ENCODE data around the gene TTYH2. TPM values are rescaled to one million over a fixed set of nuclear protein-coding genes. Genes with fewer than 3 reads are reported as not detected.

TTYH2 gene, protein sequence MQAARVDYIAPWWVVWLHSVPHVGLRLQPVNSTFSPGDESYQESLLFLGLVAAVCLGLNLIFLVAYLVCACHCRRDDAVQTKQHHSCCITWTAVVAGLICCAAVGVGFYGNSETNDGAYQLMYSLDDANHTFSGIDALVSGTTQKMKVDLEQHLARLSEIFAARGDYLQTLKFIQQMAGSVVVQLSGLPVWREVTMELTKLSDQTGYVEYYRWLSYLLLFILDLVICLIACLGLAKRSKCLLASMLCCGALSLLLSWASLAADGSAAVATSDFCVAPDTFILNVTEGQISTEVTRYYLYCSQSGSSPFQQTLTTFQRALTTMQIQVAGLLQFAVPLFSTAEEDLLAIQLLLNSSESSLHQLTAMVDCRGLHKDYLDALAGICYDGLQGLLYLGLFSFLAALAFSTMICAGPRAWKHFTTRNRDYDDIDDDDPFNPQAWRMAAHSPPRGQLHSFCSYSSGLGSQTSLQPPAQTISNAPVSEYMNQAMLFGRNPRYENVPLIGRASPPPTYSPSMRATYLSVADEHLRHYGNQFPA
- total RNA-seq (10 to 100 TPM; 17.1 to 17.4 TPM), polyA plus RNA-seq (6.0 TPM)

DNA sequence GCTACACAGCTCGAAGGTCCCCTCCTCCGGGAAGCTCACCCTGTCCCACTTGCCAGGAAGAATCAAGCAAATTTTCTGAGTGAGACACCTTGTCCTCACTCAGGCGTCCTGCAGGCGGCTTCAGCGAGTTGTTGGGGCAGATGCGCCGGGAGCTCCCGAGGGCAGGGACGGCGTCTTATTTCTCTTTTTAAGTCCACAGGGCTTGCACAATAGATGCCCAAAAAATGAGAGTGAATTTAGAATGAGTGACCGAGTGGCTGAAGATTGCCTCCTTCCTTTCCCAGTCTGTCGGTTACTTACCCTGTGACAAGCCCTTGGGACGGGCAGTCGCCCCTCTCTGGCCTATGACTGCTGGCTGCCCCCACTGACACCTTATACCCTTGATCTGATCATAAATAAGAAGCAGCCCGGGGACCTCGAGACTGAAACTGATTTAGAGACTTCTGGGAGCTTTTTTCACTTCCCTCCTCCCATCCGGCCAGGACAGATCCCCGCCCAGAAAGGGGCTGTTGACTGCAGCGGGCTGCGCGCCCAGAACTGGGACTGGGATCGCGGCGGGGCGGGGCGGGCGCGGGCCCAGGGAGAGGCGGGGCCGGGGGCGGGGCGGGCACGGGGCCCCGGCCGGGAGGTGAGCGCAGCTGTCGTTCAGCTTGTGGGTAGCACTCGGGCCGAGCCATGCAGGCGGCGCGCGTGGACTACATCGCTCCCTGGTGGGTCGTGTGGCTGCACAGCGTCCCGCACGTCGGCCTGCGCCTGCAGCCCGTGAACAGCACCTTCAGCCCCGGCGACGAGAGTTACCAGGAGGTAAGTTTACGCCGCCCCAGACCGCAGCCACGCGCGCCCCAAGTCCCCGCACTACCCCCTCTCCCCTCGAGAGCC lies at the start of gene TTYH2:
Gene TTYH2, plus strand, starts transcription at position 659 of the 879 bp plus-strand sequence. Its CDS starts 17 bp downstream, at position 676.
- DNase-seq = peak; percentile 59 to 79 (median 72)
- peaks cover 0 to 3% of the 10 kb centered on the region in 2 donors for H3K27me3 Mint-ChIP-seq
- H3K36me3 Mint-ChIP-seq = peaks cover 0 to 40% (median 9%) of the 10 kb centered on the region in 3 donors
- no peaks in the 10 kb centered on the region for H3K9me3 Mint-ChIP-seq
- peak within 1 kb of the TSS; percentile 87 to 95 (median 90) for H3K4me3 Mint-ChIP-seq
- Histone ChIP-seq H3K4me1 (ENCODE audit: insufficient read depth, low read length) (peaks cover 33% of the 10 kb centered on the region), H3K36me3 (ENCODE audit: insufficient read depth, low read length) (peaks cover 18% of the 10 kb centered on the region), H3K27ac (ENCODE audit: low read depth, low read length) (peak within 1 kb of the TSS; percentile 39), H3K4me3 (ENCODE audit: low read length) (peak within 1 kb of the TSS; percentile 68), H3K9me3 (ENCODE audit: low read length) (no peaks in the 10 kb centered on the region), H3K27me3 (ENCODE audit: insufficient read depth, low read length, poor library complexity, severe bottlenecking) (no peaks in the 10 kb centered on the region)
- peaks cover 48 to 78% (median 51%) of the 10 kb centered on the region in 3 donors for H3K4me1 Mint-ChIP-seq
- POLR2A ChIA-PET = interaction anchor here (0.5 to 3.0 kb wide), 6 partner anchors 9 to 169 kb away, joined by 3 to 9 read pairs (median 6); no protein-coding TSS in a partner anchor
- H3K27ac Mint-ChIP-seq = peak within 1 kb of the TSS; percentile 72 to 100 (median 86)
- CTCF ChIA-PET = interaction anchor here (0.7 to 3.3 kb wide), 13 partner anchors 9 to 148 kb away, joined by 3 to 16 read pairs (median 4); partner anchors contain the start of gene RPL38

DNA sequence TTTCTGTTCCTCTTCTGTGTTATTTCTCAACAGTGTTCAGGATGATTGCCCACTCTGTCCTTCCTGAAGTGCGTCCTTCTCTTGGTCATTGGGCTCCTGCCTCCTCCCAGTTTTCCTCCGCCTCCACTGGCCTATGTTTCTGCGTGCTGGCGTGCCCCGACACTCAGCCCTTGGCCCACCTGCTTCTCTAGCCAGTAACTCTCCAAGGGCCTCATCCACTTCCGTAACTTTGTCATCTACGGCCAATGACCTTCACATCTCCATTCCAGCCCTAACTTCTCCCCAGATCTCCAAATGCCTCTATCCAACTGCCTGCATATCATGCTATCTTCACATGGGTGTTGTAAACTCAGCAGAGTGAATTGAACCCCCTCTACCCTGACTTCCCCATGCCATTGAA lies 49.5 kb upstream of the TTYH2 start:
- DNase-seq = peak in 1 of 5 donors; percentile 1
- ChIA-PET CTCF (no interaction called here), POLR2A (no interaction called here)
- H3K36me3 Mint-ChIP-seq = no peaks in the 10 kb centered on the region
- Histone ChIP-seq H3K27me3 (ENCODE audit: insufficient read depth, low read length, poor library complexity, severe bottlenecking) (no peaks in the 10 kb centered on the region), H3K4me1 (ENCODE audit: insufficient read depth, low read length) (no peaks in the 10 kb centered on the region), H3K36me3 (ENCODE audit: insufficient read depth, low read length) (no peaks in the 10 kb centered on the region), H3K4me3 (ENCODE audit: low read length) (no peak overlapping the region), H3K9me3 (ENCODE audit: low read length) (no peaks in the 10 kb centered on the region), H3K27ac (ENCODE audit: low read depth, low read length) (no peak overlapping the region)
- H3K27me3 Mint-ChIP-seq = peaks cover 13 to 54% of the 10 kb centered on the region in 2 donors
- H3K4me1 Mint-ChIP-seq = no peaks in the 10 kb centered on the region
- no peak overlapping the region for H3K27ac Mint-ChIP-seq
- no peak overlapping the region for H3K4me3 Mint-ChIP-seq
- H3K9me3 Mint-ChIP-seq = peaks cover 0 to 1% (median 0%) of the 10 kb centered on the region in 5 donors

DNA sequence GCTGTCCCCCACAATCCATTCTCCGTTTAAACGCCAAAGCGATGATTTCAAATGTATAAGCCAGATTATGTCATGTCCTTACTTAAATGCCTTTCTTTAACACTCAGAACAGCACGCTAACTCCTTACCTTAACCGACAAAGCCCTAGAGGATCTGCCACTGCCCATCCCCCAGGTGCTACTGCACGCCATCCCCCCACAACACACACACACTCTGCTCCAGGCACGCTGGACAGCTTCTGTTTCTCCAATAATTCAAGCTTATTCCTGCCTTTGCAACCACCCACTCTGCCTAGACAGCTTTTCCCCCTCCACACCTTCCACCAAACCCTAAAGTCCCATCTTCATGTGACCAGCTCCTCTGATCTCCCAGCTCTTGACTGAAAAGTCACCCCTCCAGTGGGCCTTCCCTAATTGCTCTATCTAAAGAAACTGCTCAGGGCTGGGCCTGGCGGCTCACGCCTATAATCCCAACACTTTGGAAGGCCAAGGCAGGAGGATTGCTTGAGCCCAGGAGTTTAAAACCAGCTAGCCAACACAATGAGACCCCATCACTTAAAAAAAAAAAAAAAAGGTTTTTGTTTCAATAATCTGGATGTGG lies 48.8 kb upstream of the TTYH2 start:
- H3K36me3 ChIP-seq (ENCODE audit: insufficient read depth, low read length) = no peaks in the 10 kb centered on the region
- no peak overlapping the region for H3K4me3 ChIP-seq (ENCODE audit: low read length)
- no peaks in the 10 kb centered on the region for H3K4me1 Mint-ChIP-seq
- H3K4me3 Mint-ChIP-seq = no peak overlapping the region
- H3K27ac ChIP-seq (ENCODE audit: low read depth, low read length) = no peak overlapping the region
- no peaks in the 10 kb centered on the region for H3K4me1 ChIP-seq (ENCODE audit: insufficient read depth, low read length)
- peaks cover 10 to 50% of the 10 kb centered on the region in 2 donors for H3K27me3 Mint-ChIP-seq
- H3K27ac Mint-ChIP-seq = no peak overlapping the region
- H3K9me3 Mint-ChIP-seq = peaks cover 0 to 2% (median 0%) of the 10 kb centered on the region in 5 donors
- no peaks in the 10 kb centered on the region for H3K9me3 ChIP-seq (ENCODE audit: low read length)
- no peaks in the 10 kb centered on the region for H3K27me3 ChIP-seq (ENCODE audit: insufficient read depth, low read length, poor library complexity, severe bottlenecking)
- no peaks in the 10 kb centered on the region for H3K36me3 Mint-ChIP-seq
- peak in 1 of 5 donors; percentile 6 for DNase-seq
- ChIA-PET CTCF (no interaction called here), POLR2A (no interaction called here)

DNA sequence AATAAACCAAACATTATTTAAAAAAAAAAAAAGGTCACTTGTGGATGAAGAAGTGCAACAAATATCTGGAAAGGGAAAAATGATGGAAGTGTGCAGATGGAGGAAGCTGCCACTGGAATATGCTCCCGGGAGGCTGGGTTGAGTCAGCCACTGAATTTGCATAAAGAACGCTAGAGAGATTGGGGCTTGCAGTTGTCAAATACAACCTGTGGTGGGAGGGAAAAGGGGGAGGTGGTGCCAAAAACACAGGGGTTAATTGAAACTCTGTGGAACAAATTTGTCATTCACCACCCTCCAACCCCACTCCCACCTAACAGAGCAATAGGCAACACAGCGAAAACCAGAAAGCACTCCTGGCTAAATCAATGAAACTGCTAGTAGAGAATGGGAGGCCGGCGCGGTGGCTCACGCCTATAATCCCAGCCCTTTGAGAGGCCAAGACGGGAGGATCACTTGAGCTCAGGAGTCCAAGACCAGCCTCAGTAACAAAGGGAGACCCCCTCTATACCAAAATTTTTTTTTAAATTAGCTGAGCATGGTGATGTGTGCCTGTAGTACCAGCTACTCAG lies 47.5 kb upstream of the TTYH2 start:
- ChIA-PET CTCF (no interaction called here), POLR2A (no interaction called here)
- Histone ChIP-seq H3K4me1 (ENCODE audit: insufficient read depth, low read length) (no peaks in the 10 kb centered on the region), H3K27ac (ENCODE audit: low read depth, low read length) (no peak overlapping the region), H3K36me3 (ENCODE audit: insufficient read depth, low read length) (no peaks in the 10 kb centered on the region), H3K27me3 (ENCODE audit: insufficient read depth, low read length, poor library complexity, severe bottlenecking) (no peaks in the 10 kb centered on the region), H3K4me3 (ENCODE audit: low read length) (no peak overlapping the region), H3K9me3 (ENCODE audit: low read length) (no peaks in the 10 kb centered on the region)
- DNase-seq = peak in 1 of 5 donors; percentile 5
- Mint-ChIP-seq H3K27ac (no peak overlapping the region), H3K36me3 (no peaks in the 10 kb centered on the region), H3K4me1 (no peaks in the 10 kb centered on the region), H3K27me3 (peaks cover 14 to 47% of the 10 kb centered on the region in 2 donors), H3K9me3 (peaks cover 0 to 2% (median 0%) of the 10 kb centered on the region in 5 donors), H3K4me3 (no peak overlapping the region)

DNA sequence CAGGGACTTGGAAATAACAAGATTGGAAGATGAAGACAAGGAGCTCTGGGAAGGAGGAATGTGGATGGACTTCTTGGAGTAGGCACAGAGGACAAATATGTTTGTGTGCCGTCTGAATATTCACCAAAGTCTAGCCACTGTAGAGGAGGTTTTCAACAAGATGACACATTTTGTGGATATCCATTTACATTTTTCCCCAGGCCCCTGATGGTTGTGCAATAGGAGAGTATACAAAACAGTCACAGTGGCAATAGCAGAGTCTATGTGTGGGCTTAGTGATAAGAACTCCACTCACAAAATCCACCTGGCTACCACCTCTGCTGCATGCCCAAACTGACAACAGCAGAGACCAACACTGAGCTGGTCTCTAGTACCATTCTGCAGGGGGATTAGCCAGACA lies 42.4 kb upstream of the TTYH2 start:
- ChIA-PET CTCF (no interaction called here), POLR2A (no interaction called here)
- H3K27me3 Mint-ChIP-seq = peaks cover 24 to 55% of the 10 kb centered on the region in 2 donors

DNA sequence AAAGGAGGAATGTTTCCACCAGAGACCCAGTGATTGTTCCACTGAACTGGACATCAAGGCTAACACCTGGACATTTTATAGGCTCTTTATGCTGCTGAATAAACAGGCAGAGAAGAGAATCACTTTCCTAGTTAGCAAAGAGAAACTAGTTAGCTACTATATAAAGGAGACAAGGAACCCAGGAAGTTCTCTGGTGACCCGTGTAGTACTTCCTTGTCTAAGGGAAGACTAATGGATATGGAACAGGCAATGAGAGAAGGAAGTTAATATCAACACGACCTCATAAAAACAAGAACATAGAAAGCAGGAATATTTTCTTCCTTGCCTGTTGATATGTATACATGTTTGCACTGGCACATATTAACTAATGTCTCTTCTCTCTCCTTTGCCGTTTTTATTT lies 40.7 kb upstream of the TTYH2 start:
- H3K27me3 ChIP-seq (ENCODE audit: insufficient read depth, low read length, poor library complexity, severe bottlenecking) = peaks cover 11% of the 10 kb centered on the region
- Mint-ChIP-seq H3K4me1 (no peaks in the 10 kb centered on the region), H3K9me3 (peaks cover 0 to 2% (median 0%) of the 10 kb centered on the region in 5 donors), H3K27me3 (peaks cover 28 to 50% of the 10 kb centered on the region in 2 donors), H3K4me3 (no peak overlapping the region), H3K36me3 (no peaks in the 10 kb centered on the region), H3K27ac (no peak overlapping the region)
- H3K4me3 ChIP-seq (ENCODE audit: low read length) = no peak overlapping the region
- H3K9me3 ChIP-seq (ENCODE audit: low read length) = no peaks in the 10 kb centered on the region
- no peak for DNase-seq
- H3K27ac ChIP-seq (ENCODE audit: low read depth, low read length) = no peak overlapping the region
- no peaks in the 10 kb centered on the region for H3K36me3 ChIP-seq (ENCODE audit: insufficient read depth, low read length)
- POLR2A ChIA-PET = no interaction called here
- H3K4me1 ChIP-seq (ENCODE audit: insufficient read depth, low read length) = no peaks in the 10 kb centered on the region
- CTCF ChIA-PET = no interaction called here

More for the DNA sequence above, 42.4 kb upstream of the TTYH2 start:
- Histone ChIP-seq H3K36me3 (ENCODE audit: insufficient read depth, low read length) (no peaks in the 10 kb centered on the region), H3K9me3 (ENCODE audit: low read length) (no peaks in the 10 kb centered on the region), H3K4me3 (ENCODE audit: low read length) (no peak overlapping the region), H3K4me1 (ENCODE audit: insufficient read depth, low read length) (no peaks in the 10 kb centered on the region), H3K27ac (ENCODE audit: low read depth, low read length) (no peak overlapping the region), H3K27me3 (ENCODE audit: insufficient read depth, low read length, poor library complexity, severe bottlenecking) (no peaks in the 10 kb centered on the region)
- no peaks in the 10 kb centered on the region for H3K36me3 Mint-ChIP-seq
- no peak overlapping the region for H3K4me3 Mint-ChIP-seq
- peaks cover 0 to 2% (median 0%) of the 10 kb centered on the region in 5 donors for H3K9me3 Mint-ChIP-seq
- no peaks in the 10 kb centered on the region for H3K4me1 Mint-ChIP-seq
- DNase-seq = no peak
- H3K27ac Mint-ChIP-seq = no peak overlapping the region

DNA sequence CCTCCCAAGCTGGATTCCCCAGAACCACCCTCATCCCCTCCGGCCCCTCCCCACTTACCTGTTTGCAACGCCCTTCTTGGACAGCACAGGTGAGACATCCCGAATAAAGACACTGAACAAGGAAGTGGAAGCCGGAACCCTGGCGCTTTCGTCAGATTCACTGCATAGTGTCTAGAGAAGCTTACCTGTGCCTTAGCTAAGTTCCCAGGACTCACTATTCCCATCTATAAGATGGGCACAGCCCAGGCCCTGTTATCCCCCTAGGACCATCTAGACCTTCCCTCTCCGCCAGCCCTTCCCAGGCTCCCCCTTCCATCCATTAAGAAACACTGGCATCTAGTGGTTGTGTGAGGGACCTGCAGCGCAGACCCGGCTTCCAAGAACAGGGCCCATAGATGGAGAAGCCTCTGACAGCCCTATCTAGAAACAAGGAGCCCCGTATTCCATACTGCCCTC lies 36.8 kb upstream of the TTYH2 start:
- H3K4me3 Mint-ChIP-seq = no peak overlapping the region
- CTCF ChIA-PET = interaction anchor here (1.5 kb wide), 1 partner anchor 747 kb away, joined by 4 read pairs; no protein-coding TSS in a partner anchor
- Histone ChIP-seq H3K4me1 (ENCODE audit: insufficient read depth, low read length) (no peaks in the 10 kb centered on the region), H3K27me3 (ENCODE audit: insufficient read depth, low read length, poor library complexity, severe bottlenecking) (peaks cover 16% of the 10 kb centered on the region), H3K27ac (ENCODE audit: low read depth, low read length) (no peak overlapping the region), H3K4me3 (ENCODE audit: low read length) (no peak overlapping the region), H3K36me3 (ENCODE audit: insufficient read depth, low read length) (no peaks in the 10 kb centered on the region), H3K9me3 (ENCODE audit: low read length) (no peaks in the 10 kb centered on the region)
- peak in 3 of 5 donors; percentile 3 to 46 (median 11) for DNase-seq
- H3K4me1 Mint-ChIP-seq = no peaks in the 10 kb centered on the region
- peaks cover 33 to 51% of the 10 kb centered on the region in 2 donors for H3K27me3 Mint-ChIP-seq
- peak overlapping the region in 1 of 8 donors; percentile 74 for H3K27ac Mint-ChIP-seq
- POLR2A ChIA-PET = no interaction called here
- H3K36me3 Mint-ChIP-seq = no peaks in the 10 kb centered on the region
- no peaks in the 10 kb centered on the region for H3K9me3 Mint-ChIP-seq
